H1 (cell line): Measurements from ENCODE around the gene PLGRKT. TPM values are rescaled to one million over a fixed set of nuclear protein-coding genes. Genes with fewer than 3 reads are reported as not detected.

Experiments
- CTCF ChIA-PET: fragments of 300-600 bp; sonication (Branson Sonifier 250); formaldehyde crosslinking; loops from one replicate; lab custom pipeline; 2021; ENCODE audit not compliant: partially characterized antibody; lab: Charles Lee
- POLR2A ChIA-PET: fragments of 300-600 bp; sonication (Branson Sonifier 250); formaldehyde crosslinking; loops from one replicate; lab custom pipeline; 2021; ENCODE audit warnings: inconsistent platforms; ENCODE audit not compliant: partially characterized antibody; lab: Charles Lee
- DNase-seq, 2 experiments: peaks; one replicate each; pipeline versions ENCODE4 v3.0.0 to v3.0.0-alpha.2; 2010 to 2022; ENCODE audit warnings: low spot score in 2 of 2, low read depth in 1 of 2, mixed read lengths in 1 of 2
- FAIRE-seq: peaks from 2 replicates; lab custom pipeline; 2011; peaks lifted over from hg19 to GRCh38; lab: Jason Lieb, UNC
- H2AFZ ChIP-seq: 2 replicates; pipeline ENCODE4 v1.8.1; 2012; ENCODE audit warnings: low read length, inconsistent platforms
- H2AK5ac ChIP-seq: 2 replicates; pipeline ENCODE4 v1.6.1; 2013; ENCODE audit warnings: low read depth, low read length
- H2BK120ac ChIP-seq: replicated peaks from 2 replicates; pipeline ENCODE3; 2013; ENCODE audit warnings: low read depth, low read length, inconsistent platforms
- H2BK12ac ChIP-seq: 2 replicates; pipeline ENCODE4 v1.6.1; 2013; ENCODE audit warnings: low read depth, low read length
- H2BK15ac ChIP-seq: 2 replicates; pipeline ENCODE4 v1.6.1; 2013; ENCODE audit warnings: low read length
- H2BK20ac ChIP-seq: 2 replicates; pipeline ENCODE4 v1.6.1; 2013; ENCODE audit warnings: low read length
- H2BK5ac ChIP-seq: 2 replicates; pipeline ENCODE4 v1.6.1; 2013; ENCODE audit warnings: low read depth, low read length
- H3K14ac ChIP-seq: 2 replicates; pipeline ENCODE4 v1.6.1; 2013; ENCODE audit warnings: inconsistent platforms; ENCODE audit not compliant: insufficient read length
- H3K18ac ChIP-seq: 2 replicates; pipeline ENCODE4 v1.6.1; 2013; ENCODE audit warnings: low read length; ENCODE audit errors: extremely low read depth
- H3K23ac ChIP-seq: 2 replicates; pipeline ENCODE4 v1.6.1; 2013; ENCODE audit warnings: inconsistent platforms; ENCODE audit not compliant: insufficient read length
- H3K23me2 ChIP-seq: 2 replicates; pipeline ENCODE4 v1.6.1; 2013; ENCODE audit warnings: low read depth, low read length
- H3K27ac ChIP-seq: 2 replicates; pipeline ENCODE4 v1.6.1; 2011; ENCODE audit warnings: low read depth, low read length, inconsistent platforms
- H3K27me3 ChIP-seq, 4 experiments: replicated peaks in 1 of 4; 1 replicate in 1 of 4; 2 replicates in 3 of 4; pipeline versions ENCODE4 v1.6.1 to v1.8.1; 2011 to 2013; ENCODE audit warnings: low read length in 3 of 4, mild to moderate bottlenecking in 3 of 4, inconsistent platforms in 2 of 4, mixed read lengths in 2 of 4, moderate library complexity in 1 of 4; ENCODE audit not compliant: control insufficient read depth in 3 of 4, insufficient read depth in 3 of 4; ENCODE audit errors: extremely low read depth in 1 of 4
- H3K36me3 ChIP-seq, 4 experiments: 2 replicates each; pipeline versions ENCODE4 v1.6.1 to v1.8.1; 2011 to 2013; ENCODE audit warnings: mild to moderate bottlenecking in 4 of 4, low read length in 3 of 4, moderate library complexity in 2 of 4, control low read depth in 1 of 4, inconsistent platforms in 1 of 4; ENCODE audit not compliant: insufficient read depth in 4 of 4, control insufficient read depth in 2 of 4
- H3K4ac ChIP-seq: replicated peaks from 2 replicates; pipeline ENCODE3; 2013; ENCODE audit warnings: low read length, low read depth, mixed read lengths, inconsistent platforms; ENCODE audit not compliant: insufficient read length
- H3K4me1 ChIP-seq, 4 experiments: replicated peaks in 1 of 4; 1 replicate in 1 of 4; 2 replicates in 3 of 4; pipeline versions ENCODE4 v1.6.1 to v1.8.1; 2011 to 2013; ENCODE audit warnings: low read length in 3 of 4, inconsistent platforms in 2 of 4, mixed read lengths in 1 of 4; ENCODE audit not compliant: insufficient read depth in 4 of 4, control insufficient read depth in 3 of 4
- H3K4me2 ChIP-seq, 2 experiments: 2 replicates each; pipeline versions ENCODE4 v1.6.1 to v1.8.1; 2011 to 2013; ENCODE audit warnings: low read depth in 2 of 2, low read length in 2 of 2, control low read depth in 1 of 2, inconsistent platforms in 1 of 2, mild to moderate bottlenecking in 1 of 2; ENCODE audit not compliant: insufficient read depth in 1 of 2
- H3K4me3 ChIP-seq, 4 experiments: fragments of 200-600, 300-600 bp in 1 of 4; sonication (generic), shearing (Covaris generic), sonication (Bioruptor Twin) in 1 of 4; 2 replicates each; pipeline versions ENCODE4 v1.5.1 to v1.8.1; 2011 to 2016; ENCODE audit warnings: low read length in 4 of 4, low read depth in 3 of 4, control low read depth in 2 of 4, inconsistent platforms in 2 of 4, mild to moderate bottlenecking in 2 of 4, mixed read lengths in 1 of 4, moderate library complexity in 1 of 4; ENCODE audit not compliant: insufficient read depth in 2 of 4; ENCODE audit errors: extremely low read depth in 1 of 4
- H3K56ac ChIP-seq: replicated peaks from 2 replicates; pipeline ENCODE3; 2013; ENCODE audit warnings: low read depth, mild to moderate bottlenecking, mixed read lengths, low read length, inconsistent platforms; ENCODE audit not compliant: insufficient read length
- H3K79me1 ChIP-seq: 2 replicates; pipeline ENCODE4 v1.6.1; 2013; ENCODE audit warnings: low read depth, low read length, control low read depth
- H3K79me2 ChIP-seq, 2 experiments: 2 replicates each; pipeline versions ENCODE4 v1.6.1 to v1.8.1; 2012 to 2013; ENCODE audit warnings: low read length in 2 of 2, mild to moderate bottlenecking in 2 of 2, inconsistent platforms in 1 of 2; ENCODE audit not compliant: insufficient read depth in 2 of 2, control insufficient read depth in 1 of 2
- H3K9ac ChIP-seq, 4 experiments: replicated peaks in 1 of 4; 1 replicate in 1 of 4; 2 replicates in 3 of 4; pipeline versions ENCODE4 v1.6.1 to v1.8.1; 2011 to 2013; ENCODE audit warnings: low read depth in 3 of 4, low read length in 3 of 4, control low read depth in 2 of 4, mild to moderate bottlenecking in 2 of 4, moderate library complexity in 2 of 4, inconsistent platforms in 1 of 4; ENCODE audit errors: extremely low read depth in 1 of 4
- H3K9me3 ChIP-seq, 2 experiments: 2 replicates each; pipeline versions ENCODE4 v1.6.1 to v1.8.1; 2012 to 2013; ENCODE audit warnings: mild to moderate bottlenecking in 2 of 2, moderate library complexity in 2 of 2, control low read depth in 1 of 2, inconsistent platforms in 1 of 2, low read depth in 1 of 2, low read length in 1 of 2, mixed read lengths in 1 of 2; ENCODE audit not compliant: insufficient read depth in 2 of 2
- H4K20me1 ChIP-seq, 2 experiments: replicated peaks in 1 of 2; 2 replicates each; pipeline versions ENCODE3 to v1.8.1; 2011 to 2013; ENCODE audit warnings: inconsistent platforms in 2 of 2, low read length in 2 of 2, mild to moderate bottlenecking in 1 of 2; ENCODE audit not compliant: insufficient read depth in 2 of 2, control insufficient read depth in 1 of 2
- H4K5ac ChIP-seq: 2 replicates; pipeline ENCODE4 v1.6.1; 2013; ENCODE audit warnings: low read length, low read depth, mixed read lengths, inconsistent platforms; ENCODE audit not compliant: insufficient read length
- H4K8ac ChIP-seq: 2 replicates; pipeline ENCODE4 v1.8.0; 2013; ENCODE audit warnings: mild to moderate bottlenecking, moderate library complexity, low read length, inconsistent platforms; ENCODE audit not compliant: insufficient read depth; ENCODE audit errors: extremely low read depth
- H4K91ac ChIP-seq: replicated peaks from 2 replicates; pipeline ENCODE3; 2013; ENCODE audit warnings: low read length, mixed read lengths, inconsistent platforms; ENCODE audit not compliant: insufficient read length
- CTBP2 ChIP-seq: IDR thresholded peaks from 2 replicates; pipeline ENCODE4 v1.7.0; 2011; ENCODE audit warnings: borderline replicate concordance, mild to moderate bottlenecking, moderate library complexity, mixed read lengths, low read length; ENCODE audit not compliant: insufficient read depth, insufficient read length
- EP300 ChIP-seq, 2 experiments: IDR thresholded peaks; 1 replicate in 1 of 2; 2 replicates in 1 of 2; pipeline ENCODE4 v1.6.1; 2011 to 2012; ENCODE audit warnings: low read depth in 2 of 2, low read length in 2 of 2, mild to moderate bottlenecking in 2 of 2, borderline replicate concordance in 1 of 2, inconsistent platforms in 1 of 2, moderate library complexity in 1 of 2
- KDM4A ChIP-seq: IDR thresholded peaks from one replicate; pipeline ENCODE4 v1.7.1; 2012; ENCODE audit warnings: low read depth, mild to moderate bottlenecking, moderate library complexity, low read length, inconsistent platforms; ENCODE audit not compliant: severe bottlenecking
- KDM5A ChIP-seq: fragments of 200-600 bp; IDR thresholded peaks from 2 replicates; pipeline ENCODE4 v1.7.1; 2012; ENCODE audit warnings: mild to moderate bottlenecking, low read length, inconsistent platforms, mixed read lengths
- RFX5 ChIP-seq: IDR thresholded peaks from 2 replicates; pipeline ENCODE4 v1.6.1; 2011; ENCODE audit warnings: low read depth, low read length, improper control_type of control experiment, borderline replicate concordance
- SIRT6 ChIP-seq: IDR thresholded peaks from one replicate; pipeline ENCODE4 v1.7.1; 2012; ENCODE audit warnings: low read length, inconsistent platforms
- SIX5 ChIP-seq: IDR thresholded peaks from 2 replicates; pipeline ENCODE4 v1.6.1; 2011; ENCODE audit warnings: mild to moderate bottlenecking, low read depth, low read length
- WGBS, 2 experiments: shearing (Covaris generic) in 1 of 2; methylation state at CpG; one replicate each; pipeline versions ENCODE4 v1.1.6 to v1.1.7; 2013 to 2015; ENCODE audit warnings: low lambda C conversion rate in 2 of 2, mixed read lengths in 2 of 2, inconsistent platforms in 1 of 2, low coverage in 1 of 2, missing lambda C conversion rate in 1 of 2; ENCODE audit not compliant: insufficient replicate concordance in 2 of 2, insufficient coverage in 1 of 2, insufficient read length in 1 of 2; ENCODE audit errors: extremely low coverage in 1 of 2, missing lambda C conversion rate in 1 of 2; 5-methylcytosine and 5-hydroxymethylcytosine counted together
- polyA plus RNA-seq, 7 experiments: library from polyadenylated mRNA; depleted of rRNA in 3 of 7; stranded (reverse) in 5 of 7; unstranded in 2 of 7; fragments of >200 nt in 5 of 7; fragments of 200-250 nt in 2 of 7; gene quantifications; 1 replicate in 5 of 7; 2 replicates in 1 of 7; 4 replicates in 1 of 7; pipeline versions ENCODE4 v1.2.1 to v1.2.3, GENCODE V29; 2011 to 2013; ENCODE audit warnings: missing spikeins in 2 of 7, mixed read lengths in 2 of 7
- total RNA-seq: library from RNA; stranded (reverse); fragmentation: NEBNext Ultra II Directional; extraction: Animal tissue kit (Norgen Biotek cat#: 25700); gene quantifications from 2 replicates; pipeline ENCODE4 v1.2.1, GENCODE V29; 2021

Gene PLGRKT
- total and polyA plus RNA-seq, 2 of the 8 experiments (the other 6 are each of a cell fraction or from before 2014, with no cell fraction given), result 5.4 to 15.7 TPM

DNA sequence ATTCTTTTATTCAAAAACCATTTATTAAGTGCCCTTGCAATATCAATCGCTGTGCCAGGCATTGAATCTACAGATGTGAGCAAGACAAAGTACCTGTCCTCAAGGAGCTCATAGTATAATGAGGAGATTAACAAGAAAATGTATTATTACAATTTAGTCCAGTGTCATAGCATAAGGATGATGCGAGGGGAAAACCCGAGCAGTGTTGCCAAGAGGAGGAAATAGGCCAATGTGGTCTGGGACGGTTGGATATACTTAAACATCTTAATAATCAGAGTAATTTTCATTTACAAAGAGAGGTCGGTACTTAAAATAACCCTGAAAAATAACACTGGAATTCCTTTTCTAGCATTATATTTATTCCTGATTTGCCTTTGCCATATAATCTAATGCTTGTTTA is 31.1 kb upstream of the PLGRKT start:
- Histone ChIP-seq H2AFZ (no peak overlapping the region), H4K20me1 (no peaks in the 10 kb centered on the region), H2BK5ac (no peak overlapping the region), H2BK15ac (no peak overlapping the region), H3K56ac (no peak overlapping the region), H3K4me3 (no peak overlapping the region), H4K5ac (no peak overlapping the region), H2BK12ac (no peak overlapping the region), H3K36me3 (no peaks in the 10 kb centered on the region), H3K23me2 (no peaks in the 10 kb centered on the region), H2BK20ac (no peak overlapping the region), H3K4ac (no peak overlapping the region), H3K9me3 (no peaks in the 10 kb centered on the region), H3K18ac (no peak overlapping the region), H3K27ac (no peak overlapping the region), H4K8ac (no peak overlapping the region), H3K4me1 (no peaks in the 10 kb centered on the region), H3K9ac (no peak overlapping the region), H3K4me2 (no peak overlapping the region), H3K79me2 (no peaks in the 10 kb centered on the region), H4K91ac (no peak overlapping the region), H2BK120ac (no peak overlapping the region), H3K27me3 (no peaks in the 10 kb centered on the region), H3K14ac (no peak overlapping the region), H3K79me1 (no peaks in the 10 kb centered on the region), H3K23ac (no peak overlapping the region), H2AK5ac (no peak overlapping the region)
- POLR2A ChIA-PET, result no interaction called here
- 92% methylated on average over 5 of the region's 5 CpGs; no CpG with 5 or more reads in 1 of the 2 experiments for WGBS, 2 experiments
- CTCF ChIA-PET, result interaction anchor here (1.3 kb wide), 2 partner anchors 17 to 18 kb away, joined by 3 to 4 read pairs; partner anchors contain the start of gene CD274
- DNase-seq, result no peak
- no peak for FAIRE-seq
- no peak for TF ChIP-seq SIRT6
- no peak for TF ChIP-seq CTBP2
- TF ChIP-seq EP300 (IDR thresholded peaks at IDR 0.05; ENCODE audit: borderline replicate concordance in 1 of 2, low read depth in 2 of 2, low read length in 2 of 2), result no peak
- no peak for TF ChIP-seq RFX5
- no peak for TF ChIP-seq SIX5
- TF ChIP-seq KDM4A, result no peak
- TF ChIP-seq KDM5A, result no peak
